Panc1 (cell line): ENCODE measurements around the gene PKD2L2. TPM values are rescaled to one million over a fixed set of nuclear protein-coding genes. Genes with fewer than 3 reads are reported as not detected.

Source experiments
- ATAC-seq: fragments of 200-7000 bp; cut with Tn5 transposase; 2 replicates; pipeline ENCODE4 v1.9.1; 2020; ENCODE audit warnings: mild to moderate bottlenecking, moderate library complexity
- BruUV-seq: library from RNA; stranded (reverse); fragments of 400-500 nt; replicated peaks from 2 replicates; lab custom pipeline; 2021; lab: Mats Ljungman, UMichigan
- CTCF ChIA-PET: fragments of 300-600 bp; sonication (Branson Sonifier 250); formaldehyde crosslinking; loops from one replicate; lab custom pipeline; 2022; ENCODE audit warnings: antibody characterized with exemption; lab: Charles Lee
- POLR2A ChIA-PET: fragments of 300-600 bp; sonication (Branson Sonifier 250); formaldehyde crosslinking; loops from one replicate; lab custom pipeline; 2022; ENCODE audit warnings: antibody characterized with exemption; lab: Charles Lee
- DNase-seq: peaks from one replicate; pipeline ENCODE4 v3.0.0-alpha.2; 2010; ENCODE audit warnings: low read depth, low spot score
- H3K27ac ChIP-seq: 2 replicates; pipeline ENCODE4 v1.5.1; 2011; ENCODE audit warnings: mild to moderate bottlenecking, low read length, inconsistent platforms
- H3K27me3 ChIP-seq: fragments of 200-500 bp; sonication (Bioruptor generic); 2 replicates; pipeline ENCODE4 v1.6.0; 2014; ENCODE audit warnings: low read length, inconsistent platforms; ENCODE audit not compliant: control insufficient read depth, insufficient read depth
- H3K36me3 ChIP-seq: fragments of 200-500 bp; sonication (Bioruptor generic); 2 replicates; pipeline ENCODE4 v1.5.1; 2014; ENCODE audit warnings: inconsistent platforms, mild to moderate bottlenecking, low read length, moderate library complexity; ENCODE audit not compliant: control insufficient read depth, insufficient read depth
- H3K4me1 ChIP-seq: 2 replicates; pipeline ENCODE4 v1.5.1; 2011; ENCODE audit warnings: inconsistent platforms, mild to moderate bottlenecking, low read length, moderate library complexity; ENCODE audit not compliant: control insufficient read depth, insufficient read depth
- H3K4me3 ChIP-seq, 2 experiments: 2 replicates each; pipeline ENCODE4 v1.5.1; 2011 to 2012; ENCODE audit warnings: low read depth in 2 of 2, low read length in 2 of 2, mild to moderate bottlenecking in 2 of 2, inconsistent platforms in 1 of 2, moderate library complexity in 1 of 2
- H3K9me3 ChIP-seq: fragments of 200-500 bp; sonication (Bioruptor generic); 2 replicates; pipeline ENCODE4 v1.5.1; 2014; ENCODE audit warnings: low read depth, mild to moderate bottlenecking, inconsistent platforms, low read length, moderate library complexity; ENCODE audit not compliant: control insufficient read depth, insufficient read depth
- CTCF ChIP-seq: fragments of 450-650 bp; IDR thresholded peaks from 2 replicates; pipeline ENCODE4 v1.5.1; 2017; ENCODE audit warnings: mild to moderate bottlenecking
- POLR2AphosphoS5 ChIP-seq: IDR thresholded peaks from 2 replicates; pipeline ENCODE4 v1.6.1; 2012; ENCODE audit warnings: mild to moderate bottlenecking, low read depth, low read length, moderate library complexity
- REST ChIP-seq, 2 experiments: IDR thresholded peaks; 2 replicates each; pipeline ENCODE4 v1.6.1; 2011 to 2012; ENCODE audit warnings: low read depth in 2 of 2, control low read depth in 1 of 2, low read length in 1 of 2, mild to moderate bottlenecking in 1 of 2, moderate library complexity in 1 of 2; ENCODE audit not compliant: insufficient read depth in 1 of 2
- SIN3A ChIP-seq: IDR thresholded peaks from 2 replicates; pipeline ENCODE4 v1.6.1; 2012; ENCODE audit warnings: low read depth, mild to moderate bottlenecking, low read length, moderate library complexity, borderline replicate concordance; ENCODE audit not compliant: insufficient read depth
- TCF7L2 ChIP-seq: IDR thresholded peaks from 2 replicates; pipeline ENCODE4 v1.6.1; 2011; ENCODE audit warnings: mild to moderate bottlenecking, low read depth, low read length, inconsistent platforms
- in situ Hi-C: cut with HindIII; loops from 2 replicates; pipeline ENCODE4 v1.10.0; 2016; ENCODE audit warnings: low sequenced_read_pairs, low pct_unique_long_range_greater_than_20kb
- intact Hi-C: fragments of 100-400 bp; cut with micrococcal nuclease; formaldehyde crosslinking; loops from one replicate; pipeline ENCODE4 v1.10.0; 2022; ENCODE audit not compliant: unreplicated experiment
- total RNA-seq: library from RNA; stranded (reverse); gene quantifications from one replicate; pipeline ENCODE4 v1.2.1, GENCODE V29; 2021; ENCODE audit not compliant: unreplicated experiment

The PKD2L2 gene
- total RNA-seq, 1 experiment from 2014 or later = not detected

GRCh38 chr5:137896560-137896959 lies 7.3 kb downstream of the PKD2L2 start:
- no peak overlapping the region for H3K27ac ChIP-seq
- intact Hi-C loops = no loop called here
- no peaks in the 10 kb centered on the region for H3K36me3 ChIP-seq
- BruUV-seq = no TSS peak
- no peak overlapping the region for H3K4me3 ChIP-seq
- in situ Hi-C loops = no loop called here
- no peak for TF ChIP-seq POLR2AphosphoS5
- no peak for TF ChIP-seq CTCF
- TF ChIP-seq TCF7L2 = no peak
- no peak for TF ChIP-seq REST (IDR thresholded peaks at IDR 0.05; ENCODE audit: insufficient read depth in 1 of 2, low read depth in 2 of 2, low read length in 1 of 2)
- TF ChIP-seq SIN3A = no peak
- H3K4me1 ChIP-seq = peaks cover 3% of the 10 kb centered on the region; the same call in 1 of the 2 replicates
- ChIA-PET CTCF (interaction anchor here (0.7 kb wide), 1 partner anchor 31 kb away, joined by 7 read pairs; no protein-coding TSS in a partner anchor), POLR2A (no interaction called here)
- no peak for DNase-seq
- no peaks in the 10 kb centered on the region for H3K9me3 ChIP-seq
- H3K27me3 ChIP-seq = no peaks in the 10 kb centered on the region
- no peak for ATAC-seq

DNA sequence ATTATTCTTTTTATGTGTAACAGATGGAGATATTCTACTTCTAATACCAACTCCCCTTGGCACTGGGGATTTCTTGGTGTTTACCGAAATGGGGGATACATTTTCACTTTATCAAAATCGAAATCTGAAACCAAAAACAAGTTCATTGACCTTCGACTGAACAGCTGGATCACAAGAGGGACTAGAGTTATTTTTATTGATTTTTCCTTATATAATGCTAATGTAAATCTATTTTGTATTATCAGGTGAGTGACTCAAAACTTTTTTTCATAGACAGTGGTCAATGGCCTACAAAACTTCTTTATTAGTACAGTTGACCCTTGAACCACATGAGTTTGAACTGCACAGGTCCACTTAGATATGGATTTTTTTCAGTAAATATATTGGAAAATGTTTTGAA lies 10.2 kb downstream of the PKD2L2 start:
- CTCF ChIA-PET = no interaction called here

More for the DNA sequence above, 10.2 kb downstream of the PKD2L2 start:
- no peak for TF ChIP-seq TCF7L2
- no peak for TF ChIP-seq REST (IDR thresholded peaks at IDR 0.05; ENCODE audit: insufficient read depth in 1 of 2, low read depth in 2 of 2, low read length in 1 of 2)
- TF ChIP-seq SIN3A = no peak
- TF ChIP-seq POLR2AphosphoS5 = no peak
- TF ChIP-seq CTCF = no peak
- H3K9me3 ChIP-seq = no peaks in the 10 kb centered on the region
- no TSS peak for BruUV-seq
- DNase-seq (no peak), ATAC-seq (no peak)
- no peaks in the 10 kb centered on the region for H3K27me3 ChIP-seq
- no peaks in the 10 kb centered on the region for H3K36me3 ChIP-seq
- intact Hi-C loops = no loop called here
- in situ Hi-C loops = no loop called here
- POLR2A ChIA-PET = no interaction called here
- H3K27ac ChIP-seq = no peak overlapping the region
- H3K4me1 ChIP-seq = peaks cover 4% of the 10 kb centered on the region; the same call in 1 of the 2 replicates
- H3K4me3 ChIP-seq = no peak overlapping the region
